ENCODE results near the gene PTP4A1. TPM values are rescaled to one million over a fixed set of nuclear protein-coding genes. Genes with fewer than 3 reads are reported as not detected.

Gene PTP4A1
- total and polyA plus RNA-seq, 2 experiments from 2014 or later, result 24.9 to 133 TPM

DNA sequence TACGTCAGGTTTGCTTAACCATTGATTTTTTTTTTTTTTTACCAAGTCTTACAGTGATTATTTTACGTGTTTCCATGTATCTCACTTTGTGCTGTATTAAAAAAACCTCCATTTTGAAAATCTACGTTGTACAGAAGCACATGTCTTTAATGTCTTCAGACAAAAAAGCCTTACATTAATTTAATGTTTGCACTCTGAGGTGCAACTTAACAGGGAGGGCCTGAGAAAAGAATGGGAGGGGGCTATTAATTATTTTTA lies 8.4 kb downstream of the PTP4A1 start:
- WGBS, 2 experiments (ENCODE audit: low coverage in 1 of 2, low lambda C conversion rate in 2 of 2, missing lambda C conversion rate in 2 of 2), result 95 to 99% methylated on average over 3 of the region's 3 CpGs
- no peak overlapping the region for H2AFZ ChIP-seq
- H3K4me2 ChIP-seq (ENCODE audit: unreplicated experiment), result no peak overlapping the region
- H3F3A ChIP-seq (ENCODE audit: insufficient read depth), result peaks cover 80% of the 10 kb centered on the region
- no peaks in the 10 kb centered on the region; the same call in 1 of the 2 replicates for H4K20me1 ChIP-seq (ENCODE audit: insufficient read depth)
- H3K36me3 ChIP-seq (ENCODE audit: low read depth), result peaks cover 75% of the 10 kb centered on the region
- no peak overlapping the region for H3K9ac ChIP-seq
- no peaks in the 10 kb centered on the region for H3K27me3 ChIP-seq (replicated peaks; ENCODE audit: insufficient read depth)
- no peak overlapping the region for H3K27ac ChIP-seq
- no peaks in the 10 kb centered on the region for H3K9me3 ChIP-seq (ENCODE audit: low read depth)
- peaks cover 13% of the 10 kb centered on the region for H3K4me1 ChIP-seq (ENCODE audit: insufficient read depth)
- H3K79me2 ChIP-seq (ENCODE audit: insufficient read depth), result peaks cover 55% of the 10 kb centered on the region
- TF ChIP-seq EZH2phosphoT487 (IDR thresholded peaks at IDR 0.05; ENCODE audit: insufficient read depth, low read depth) (no peak), EZH2 (IDR thresholded peaks at IDR 0.05; ENCODE audit: insufficient read depth, poor library complexity, severe bottlenecking) (no peak)
- in situ Hi-C loops (cut with MboI), result no loop called here
- no peak for DNase-seq
- H3K9me2 ChIP-seq (ENCODE audit: insufficient read depth), result no peaks in the 10 kb centered on the region
- no peak overlapping the region for H3K4me3 ChIP-seq

- H3K4me3 ChIP-seq, result no peak overlapping the region
- in situ Hi-C loops (cut with MboI), result no loop called here
- no peaks in the 10 kb centered on the region; the same call in 1 of the 2 replicates for H4K20me1 ChIP-seq (ENCODE audit: insufficient read depth)
- TF ChIP-seq EZH2phosphoT487 (IDR thresholded peaks at IDR 0.05; ENCODE audit: insufficient read depth, low read depth), result no peak
- no peak for TF ChIP-seq EZH2 (IDR thresholded peaks at IDR 0.05; ENCODE audit: insufficient read depth, poor library complexity, severe bottlenecking)
- peaks cover 70% of the 10 kb centered on the region for H3K36me3 ChIP-seq (ENCODE audit: low read depth)
- no peak overlapping the region for H3K4me2 ChIP-seq (ENCODE audit: unreplicated experiment)
- DNase-seq, result no peak
- peaks cover 82% of the 10 kb centered on the region for H3F3A ChIP-seq (ENCODE audit: insufficient read depth)
- H3K9ac ChIP-seq, result no peak overlapping the region
- peaks cover 47% of the 10 kb centered on the region for H3K79me2 ChIP-seq (ENCODE audit: insufficient read depth)
- WGBS, 2 experiments (ENCODE audit: low coverage in 1 of 2, low lambda C conversion rate in 2 of 2, missing lambda C conversion rate in 2 of 2), result 96 to 97% methylated on average over 2 of the region's 2 CpGs
- no peaks in the 10 kb centered on the region for H3K9me2 ChIP-seq (ENCODE audit: insufficient read depth)
- no peak overlapping the region for H2AFZ ChIP-seq
- no peaks in the 10 kb centered on the region for H3K27me3 ChIP-seq (replicated peaks; ENCODE audit: insufficient read depth)
- H3K9me3 ChIP-seq (ENCODE audit: low read depth), result no peaks in the 10 kb centered on the region
- H3K4me1 ChIP-seq (ENCODE audit: insufficient read depth), result peaks cover 6% of the 10 kb centered on the region; the same call in 1 of the 2 replicates
- H3K27ac ChIP-seq, result no peak overlapping the region
These were observed 9.2 kb downstream of the PTP4A1 start for GRCh38 chr6:63581355-63582013.

GRCh38 chr6:63582579-63583231 lies 10.4 kb downstream of the PTP4A1 start:
- no peak for DNase-seq
- 89 to 91% methylated on average over 4 of the region's 4 CpGs for WGBS, 2 experiments (ENCODE audit: low coverage in 1 of 2, low lambda C conversion rate in 2 of 2, missing lambda C conversion rate in 2 of 2)
- H3K4me3 ChIP-seq, result no peak overlapping the region
- peaks cover 74% of the 10 kb centered on the region for H3F3A ChIP-seq (ENCODE audit: insufficient read depth)
- in situ Hi-C loops (cut with MboI), result no loop called here
- H3K9me3 ChIP-seq (ENCODE audit: low read depth), result no peaks in the 10 kb centered on the region
- no peak overlapping the region for H3K27ac ChIP-seq
- no peaks in the 10 kb centered on the region for H3K4me1 ChIP-seq (ENCODE audit: insufficient read depth)
- H2AFZ ChIP-seq, result no peak overlapping the region
- no peak for TF ChIP-seq EZH2 (IDR thresholded peaks at IDR 0.05; ENCODE audit: insufficient read depth, poor library complexity, severe bottlenecking)
- TF ChIP-seq EZH2phosphoT487 (IDR thresholded peaks at IDR 0.05; ENCODE audit: insufficient read depth, low read depth), result no peak
- no peaks in the 10 kb centered on the region for H3K27me3 ChIP-seq (replicated peaks; ENCODE audit: insufficient read depth)
- no peak overlapping the region for H3K9ac ChIP-seq
- H4K20me1 ChIP-seq (ENCODE audit: insufficient read depth), result no peaks in the 10 kb centered on the region; the same call in 1 of the 2 replicates
- H3K79me2 ChIP-seq (ENCODE audit: insufficient read depth), result peaks cover 34% of the 10 kb centered on the region
- H3K36me3 ChIP-seq (ENCODE audit: low read depth), result peaks cover 59% of the 10 kb centered on the region
- H3K4me2 ChIP-seq (ENCODE audit: unreplicated experiment), result no peak overlapping the region
- no peaks in the 10 kb centered on the region for H3K9me2 ChIP-seq (ENCODE audit: insufficient read depth)

DNA sequence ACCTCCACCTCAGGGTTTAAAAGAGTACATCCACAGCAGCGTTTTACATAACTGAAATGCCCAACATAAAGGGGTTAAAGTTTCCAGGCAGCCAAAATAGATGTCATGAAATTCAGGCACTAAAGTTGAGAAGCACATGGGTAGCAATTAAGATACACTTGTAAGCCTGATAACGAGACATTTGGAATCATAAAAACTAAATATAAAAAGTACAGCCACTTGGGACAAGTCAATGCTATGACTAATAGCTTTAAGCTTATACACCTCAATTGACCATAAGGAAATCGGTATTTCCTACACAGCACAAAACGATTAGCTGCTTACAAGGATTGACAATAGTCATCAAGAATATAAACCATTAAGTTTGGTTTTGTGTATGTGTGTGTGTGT lies 11.8 kb downstream of the PTP4A1 start:
- H3K79me2 ChIP-seq (ENCODE audit: insufficient read depth), result peaks cover 20% of the 10 kb centered on the region
- H3K4me3 ChIP-seq, result no peak overlapping the region
- WGBS, 2 experiments (ENCODE audit: low coverage in 1 of 2, low lambda C conversion rate in 2 of 2, missing lambda C conversion rate in 2 of 2), result 76 to 80% methylated on average over 4 of the region's 4 CpGs
- H3K36me3 ChIP-seq (ENCODE audit: low read depth), result peaks cover 46% of the 10 kb centered on the region
- no peaks in the 10 kb centered on the region for H3K27me3 ChIP-seq (replicated peaks; ENCODE audit: insufficient read depth)
- no peak overlapping the region for H3K27ac ChIP-seq
- no peaks in the 10 kb centered on the region for H3K9me3 ChIP-seq (ENCODE audit: low read depth)
- H4K20me1 ChIP-seq (ENCODE audit: insufficient read depth), result no peaks in the 10 kb centered on the region; the same call in 1 of the 2 replicates
- no peak overlapping the region for H2AFZ ChIP-seq
- H3K4me2 ChIP-seq (ENCODE audit: unreplicated experiment), result no peak overlapping the region
- in situ Hi-C loops (cut with MboI), result no loop called here
- peaks cover 73% of the 10 kb centered on the region for H3F3A ChIP-seq (ENCODE audit: insufficient read depth)
- no peaks in the 10 kb centered on the region for H3K9me2 ChIP-seq (ENCODE audit: insufficient read depth)
- no peak overlapping the region for H3K9ac ChIP-seq
- no peak for DNase-seq
- H3K4me1 ChIP-seq (ENCODE audit: insufficient read depth), result no peaks in the 10 kb centered on the region
- TF ChIP-seq EZH2 (IDR thresholded peaks at IDR 0.05; ENCODE audit: insufficient read depth, poor library complexity, severe bottlenecking), result no peak
- TF ChIP-seq EZH2phosphoT487 (IDR thresholded peaks at IDR 0.05; ENCODE audit: insufficient read depth, low read depth), result no peak

All from GM23248 (cell line).